Retinal pigment epithelial cell (primary cell): ENCODE results near the gene UNC45A.

Source experiments
- DNase-seq: peaks from one replicate; pipeline ENCODE4 v3.0.0-alpha.2; 2010; ENCODE audit warnings: low read depth
- H3K4me3 ChIP-seq: 2 replicates; pipeline ENCODE4 v1.5.1; 2011; ENCODE audit warnings: mild to moderate bottlenecking, low read length, control low read depth, moderate library complexity
- CTCF ChIP-seq: conservative IDR thresholded peaks from 2 replicates; pipeline ENCODE4 v1.5.1; 2011; ENCODE audit warnings: low read depth, low read length, control low read depth, inconsistent platforms

Gene UNC45A

GRCh38 chr15:90934949-90935751, at the start of gene UNC45A:
UNC45A (plus strand) TSS chr15:90935285; CDS start chr15:90935325, 40 bp downstream.
- peak; percentile 5 for TF ChIP-seq CTCF
- no peak for DNase-seq

GRCh38 chr15:90885432-90886290, 49.4 kb upstream of the UNC45A start:
- peak; percentile 99 for TF ChIP-seq CTCF
- H3K4me3 ChIP-seq = no peak overlapping the region
- no peak for DNase-seq

More at GRCh38 chr15:90934949-90935751, at the start of gene UNC45A:
- H3K4me3 ChIP-seq = peak within 1 kb of the TSS; percentile 74

- H3K4me3 ChIP-seq = no peak overlapping the region
- TF ChIP-seq CTCF = no peak
Observed at GRCh38 chr15:90886291-90886614, 48.8 kb upstream of the UNC45A start.

GRCh38 chr15:90887037-90887481, 48.0 kb upstream of the UNC45A start:
- TF ChIP-seq CTCF = no peak
- no peak for DNase-seq
- no peak overlapping the region for H3K4me3 ChIP-seq

More at GRCh38 chr15:90886291-90886614, 48.8 kb upstream of the UNC45A start:
- no peak for DNase-seq

GRCh38 chr15:90889313-90889730, 45.8 kb upstream of the UNC45A start:
- H3K4me3 ChIP-seq = no peak overlapping the region
- no peak for DNase-seq
- TF ChIP-seq CTCF = no peak

- no peak for TF ChIP-seq CTCF
- no peak overlapping the region for H3K4me3 ChIP-seq
- no peak for DNase-seq
Observed at GRCh38 chr15:90889736-90890456, 45.2 kb upstream of the UNC45A start.
